Measurements from ENCODE around the gene TEX11.

DNA sequence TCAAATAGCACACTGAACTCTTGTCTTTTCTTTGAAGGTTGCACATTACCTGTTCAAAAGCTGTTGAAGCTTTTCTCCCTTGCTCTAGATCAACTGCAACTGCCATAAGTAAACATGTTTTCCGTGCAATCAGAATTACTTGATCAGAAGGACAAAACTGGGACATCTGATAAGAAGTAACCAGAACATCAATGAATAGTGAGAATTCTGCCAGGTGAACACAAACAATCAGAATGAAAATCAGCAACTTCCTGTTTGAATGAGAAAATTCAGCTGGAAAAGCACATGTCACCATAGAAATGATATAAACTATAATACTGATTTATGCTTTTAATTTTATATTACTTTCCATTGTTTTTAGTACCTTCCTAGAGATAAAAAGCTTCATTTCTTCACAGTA lies 303.2 kb downstream of the TEX11 start:
- TF ChIP-seq, protein P1, sequence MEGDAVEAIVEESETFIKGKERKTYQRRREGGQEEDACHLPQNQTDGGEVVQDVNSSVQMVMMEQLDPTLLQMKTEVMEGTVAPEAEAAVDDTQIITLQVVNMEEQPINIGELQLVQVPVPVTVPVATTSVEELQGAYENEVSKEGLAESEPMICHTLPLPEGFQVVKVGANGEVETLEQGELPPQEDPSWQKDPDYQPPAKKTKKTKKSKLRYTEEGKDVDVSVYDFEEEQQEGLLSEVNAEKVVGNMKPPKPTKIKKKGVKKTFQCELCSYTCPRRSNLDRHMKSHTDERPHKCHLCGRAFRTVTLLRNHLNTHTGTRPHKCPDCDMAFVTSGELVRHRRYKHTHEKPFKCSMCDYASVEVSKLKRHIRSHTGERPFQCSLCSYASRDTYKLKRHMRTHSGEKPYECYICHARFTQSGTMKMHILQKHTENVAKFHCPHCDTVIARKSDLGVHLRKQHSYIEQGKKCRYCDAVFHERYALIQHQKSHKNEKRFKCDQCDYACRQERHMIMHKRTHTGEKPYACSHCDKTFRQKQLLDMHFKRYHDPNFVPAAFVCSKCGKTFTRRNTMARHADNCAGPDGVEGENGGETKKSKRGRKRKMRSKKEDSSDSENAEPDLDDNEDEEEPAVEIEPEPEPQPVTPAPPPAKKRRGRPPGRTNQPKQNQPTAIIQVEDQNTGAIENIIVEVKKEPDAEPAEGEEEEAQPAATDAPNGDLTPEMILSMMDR (IDR thresholded peaks at IDR 0.05; ENCODE audit: low read depth, low read length, poor library complexity, severe bottlenecking): no peak
- no peak for TF ChIP-seq EZH2phosphoT487 (IDR thresholded peaks at IDR 0.05; ENCODE audit: borderline replicate concordance, low read length)

Measured in DOHH2 (cell line).